Measurements from ENCODE around the gene DENND5A. TPM values are rescaled to one million over a fixed set of nuclear protein-coding genes. Genes with fewer than 3 reads are reported as not detected.

Gene DENND5A
- total RNA-seq, 4 donors from 2014 or later, result 29.1 to 33.1 (median 31.5) TPM

GRCh38 chr11:9118277-9118676, 146.9 kb downstream of the DENND5A start:
- Histone ChIP-seq H3K27me3 (no peaks in the 10 kb centered on the region), H3K36me3 (no peaks in the 10 kb centered on the region), H3K27ac (no peak overlapping the region), H3K9me3 (no peaks in the 10 kb centered on the region), H3K4me3 (no peak overlapping the region), H3K4me1 (no peaks in the 10 kb centered on the region)
- DNase-seq (no peak), ATAC-seq (peak in 1 of 2 donors; percentile 58)
- intact Hi-C loops (cut with DNase I; ENCODE audit: low total_unique reads) (no loop called here), in situ Hi-C loops (cut with MboI; ENCODE audit: low sequenced_read_pairs in 4 of 4) (no loop called here)
- TF ChIP-seq CTCF (IDR thresholded peaks at IDR 0.05 in 4 of 5, conservative IDR thresholded peaks at IDR 0.05 in 1 of 5) (no peak), POLR2A (IDR thresholded peaks at IDR 0.05) (no peak)

- Histone ChIP-seq H3K9me3 (peaks cover 0 to 12% (median 0%) of the 10 kb centered on the region in 3 donors), H3K4me3 (no peak overlapping the region), H3K27ac (no peak overlapping the region), H3K36me3 (no peaks in the 10 kb centered on the region), H3K4me1 (no peaks in the 10 kb centered on the region), H3K27me3 (no peaks in the 10 kb centered on the region)
- DNase-seq, result no peak
- in situ Hi-C loops (cut with MboI; ENCODE audit: low sequenced_read_pairs in 4 of 4) (no loop called here), intact Hi-C loops (cut with DNase I; ENCODE audit: low total_unique reads) (no loop called here)
- no peak for ATAC-seq
- TF ChIP-seq CTCF (IDR thresholded peaks at IDR 0.05 in 4 of 5, conservative IDR thresholded peaks at IDR 0.05 in 1 of 5) (no peak), POLR2A (IDR thresholded peaks at IDR 0.05) (no peak)
Observed at GRCh38 chr11:9112075-9112474, 153.1 kb downstream of the DENND5A start.

- no peaks in the 10 kb centered on the region for H3K36me3 ChIP-seq
- TF ChIP-seq CTCF (IDR thresholded peaks at IDR 0.05 in 4 of 5, conservative IDR thresholded peaks at IDR 0.05 in 1 of 5), result no peak
- no peak for TF ChIP-seq POLR2A (IDR thresholded peaks at IDR 0.05)
- ATAC-seq, result no peak
- H3K4me3 ChIP-seq, result no peak overlapping the region
- peaks cover 0 to 12% (median 0%) of the 10 kb centered on the region in 3 donors for H3K9me3 ChIP-seq
- H3K27ac ChIP-seq, result no peak overlapping the region
- no peaks in the 10 kb centered on the region for H3K4me1 ChIP-seq
- H3K27me3 ChIP-seq, result no peaks in the 10 kb centered on the region
- no peak for DNase-seq
- in situ Hi-C loops (cut with MboI; ENCODE audit: low sequenced_read_pairs in 4 of 4), result no loop called here
- intact Hi-C loops (cut with DNase I; ENCODE audit: low total_unique reads), result no loop called here
Observed at GRCh38 chr11:9109858-9110731, 155.1 kb downstream of the DENND5A start.

- no peaks in the 10 kb centered on the region for H3K27me3 ChIP-seq
- H3K4me1 ChIP-seq, result no peaks in the 10 kb centered on the region
- TF ChIP-seq POLR2A (IDR thresholded peaks at IDR 0.05) (no peak), CTCF (IDR thresholded peaks at IDR 0.05 in 4 of 5, conservative IDR thresholded peaks at IDR 0.05 in 1 of 5) (no peak)
- no peak overlapping the region for H3K4me3 ChIP-seq
- no peaks in the 10 kb centered on the region for H3K9me3 ChIP-seq
- intact Hi-C loops (cut with DNase I; ENCODE audit: low total_unique reads), result no loop called here
- no peaks in the 10 kb centered on the region for H3K36me3 ChIP-seq
- no peak for DNase-seq
- in situ Hi-C loops (cut with MboI; ENCODE audit: low sequenced_read_pairs in 4 of 4), result no loop called here
- ATAC-seq, result no peak
- no peak overlapping the region for H3K27ac ChIP-seq
Observed at GRCh38 chr11:9104580-9104979, 160.6 kb downstream of the DENND5A start.
